Caco-2 (cell line): ENCODE measurements around the gene INPP4A. TPM values are rescaled to one million over a fixed set of nuclear protein-coding genes. Genes with fewer than 3 reads are reported as not detected.

Experiments used
- BruUV-seq: library from RNA; stranded (reverse); fragments of 400-500 nt; replicated peaks from 2 replicates; lab custom pipeline; 2021; lab: Mats Ljungman, UMichigan
- CTCF ChIA-PET: fragments of 300-600 bp; sonication (Branson Sonifier 250); formaldehyde crosslinking; loops from one replicate; lab custom pipeline; 2022; ENCODE audit warnings: antibody characterized with exemption; lab: Charles Lee
- POLR2A ChIA-PET: fragments of 300-600 bp; sonication (Branson Sonifier 250); formaldehyde crosslinking; loops from one replicate; lab custom pipeline; 2022; ENCODE audit warnings: antibody characterized with exemption; lab: Charles Lee
- DNase-seq, 2 experiments: peaks; one replicate each; pipeline versions ENCODE4 v3.0.0 to v3.0.0-alpha.2; 2020 to 2022
- H3K27me3 ChIP-seq: replicated peaks from 2 replicates; pipeline ENCODE4 v1.6.0; 2011; ENCODE audit warnings: low read length; ENCODE audit not compliant: control insufficient read depth, insufficient read depth
- H3K36me3 ChIP-seq: 2 replicates; pipeline ENCODE4 v1.5.1; 2011; ENCODE audit warnings: low read length; ENCODE audit not compliant: control insufficient read depth, insufficient read depth
- H3K4me1 ChIP-seq: fragments of 250-450 bp; sonication (Bioruptor Pico); 2 replicates; pipeline ENCODE4 v1.5.1; 2020; ENCODE audit warnings: mild to moderate bottlenecking
- H3K4me3 ChIP-seq: 2 replicates; pipeline ENCODE4 v1.5.1; 2011; ENCODE audit warnings: low read depth, mild to moderate bottlenecking, control low read depth, low read length
- H3K9me3 ChIP-seq: fragments of 250-450 bp; sonication (Bioruptor Pico); 2 replicates; pipeline ENCODE4 v1.5.1; 2020; ENCODE audit warnings: mild to moderate bottlenecking, moderate library complexity
- H3K27ac Mint-ChIP-seq: one replicate; pipeline ENCODE4 v1.8.0; 2022; ENCODE audit warnings: mixed read lengths; ENCODE audit not compliant: unreplicated experiment
- H3K27me3 Mint-ChIP-seq: one replicate; pipeline ENCODE4 v1.8.0; 2022; ENCODE audit warnings: mixed read lengths; ENCODE audit not compliant: insufficient read depth, unreplicated experiment
- H3K36me3 Mint-ChIP-seq: one replicate; pipeline ENCODE4 v1.8.0; 2022; ENCODE audit warnings: mild to moderate bottlenecking, mixed read lengths; ENCODE audit not compliant: insufficient read depth, unreplicated experiment
- H3K4me1 Mint-ChIP-seq: one replicate; pipeline ENCODE4 v1.8.0; 2022; ENCODE audit warnings: low read depth, mixed read lengths; ENCODE audit not compliant: unreplicated experiment
- H3K4me3 Mint-ChIP-seq: one replicate; pipeline ENCODE4 v1.8.0; 2022; ENCODE audit warnings: mild to moderate bottlenecking, moderate library complexity, mixed read lengths; ENCODE audit not compliant: unreplicated experiment
- H3K9me3 Mint-ChIP-seq: one replicate; pipeline ENCODE4 v1.8.0; 2022; ENCODE audit warnings: mixed read lengths; ENCODE audit not compliant: unreplicated experiment
- CTCF ChIP-seq, 2 experiments: fragments of 200-600 bp in 1 of 2; IDR thresholded peaks; 1 replicate in 1 of 2; 2 replicates in 1 of 2; pipeline versions ENCODE4 v1.5.1 to v1.8.0; 2011 to 2022; ENCODE audit warnings: antibody characterized with exemption in 1 of 2, control low read depth in 1 of 2, inconsistent platforms in 1 of 2, low read depth in 1 of 2, low read length in 1 of 2, mild to moderate bottlenecking in 1 of 2, moderate library complexity in 1 of 2; ENCODE audit not compliant: insufficient read depth in 1 of 2, severe bottlenecking in 1 of 2, unreplicated experiment in 1 of 2
- intact Hi-C: fragments of 100-400 bp; cut with micrococcal nuclease; formaldehyde crosslinking; loops from one replicate; pipeline ENCODE4 v1.10.0; 2022; ENCODE audit not compliant: unreplicated experiment
- total RNA-seq: library from RNA; stranded (reverse); gene quantifications from 2 replicates; pipeline ENCODE4 v1.2.3, GENCODE V29; 2022

The INPP4A gene
- total RNA-seq, 1 experiment from 2014 or later = 26.3 TPM

GRCh38 chr2:98484121-98484557 is 39.5 kb downstream of the INPP4A start:
- no peaks in the 10 kb centered on the region for H3K9me3 ChIP-seq
- no peak overlapping the region for H3K4me3 ChIP-seq
- intact Hi-C loops = no loop called here
- no peak for TF ChIP-seq CTCF (IDR thresholded peaks at IDR 0.05; ENCODE audit: insufficient read depth in 1 of 2, low read depth in 1 of 2, low read length in 1 of 2, severe bottlenecking in 1 of 2, unreplicated experiment in 1 of 2)
- peak; percentile 66 to 76 for DNase-seq
- H3K4me1 ChIP-seq = peaks cover 21% of the 10 kb centered on the region
- peaks cover 7% of the 10 kb centered on the region for H3K9me3 Mint-ChIP-seq
- H3K4me3 Mint-ChIP-seq = peak overlapping the region; percentile 43
- no TSS peak for BruUV-seq
- H3K36me3 ChIP-seq = no peaks in the 10 kb centered on the region
- no peaks in the 10 kb centered on the region for H3K27me3 ChIP-seq
- ChIA-PET CTCF (interaction anchor here (1.0 kb wide), 1 partner anchor 125 kb away, joined by 4 read pairs; the partner anchor contains the start of genes COA5 and UNC50), POLR2A (interaction anchor here (0.5 to 0.6 kb wide), 2 partner anchors 40 to 658 kb away, joined by 3 to 5 read pairs; partner anchors contain the start of genes C2orf15 and INPP4A)
- peaks cover 19% of the 10 kb centered on the region for H3K4me1 Mint-ChIP-seq
- peaks cover 6% of the 10 kb centered on the region for H3K36me3 Mint-ChIP-seq
- H3K27ac Mint-ChIP-seq = peak overlapping the region; percentile 82
- no peaks in the 10 kb centered on the region for H3K27me3 Mint-ChIP-seq

GRCh38 chr2:98484652-98485452 is 40.2 kb downstream of the INPP4A start:
- Histone ChIP-seq H3K4me1 (peaks cover 21% of the 10 kb centered on the region), H3K9me3 (no peaks in the 10 kb centered on the region), H3K27me3 (no peaks in the 10 kb centered on the region), H3K4me3 (no peak overlapping the region), H3K36me3 (no peaks in the 10 kb centered on the region)
- Mint-ChIP-seq H3K27ac (peak overlapping the region; percentile 82), H3K36me3 (peaks cover 6% of the 10 kb centered on the region), H3K27me3 (no peaks in the 10 kb centered on the region), H3K4me3 (no peak overlapping the region), H3K4me1 (peaks cover 19% of the 10 kb centered on the region), H3K9me3 (peaks cover 7% of the 10 kb centered on the region)
- CTCF ChIA-PET = interaction anchor here (1.0 kb wide), 1 partner anchor 124 kb away, joined by 4 read pairs; the partner anchor contains the start of genes COA5 and UNC50
- TF ChIP-seq CTCF (IDR thresholded peaks at IDR 0.05; ENCODE audit: insufficient read depth in 1 of 2, low read depth in 1 of 2, low read length in 1 of 2, severe bottlenecking in 1 of 2, unreplicated experiment in 1 of 2) = no peak
- no peak for DNase-seq
- POLR2A ChIA-PET = interaction anchor here (0.5 kb wide), 1 partner anchor 657 kb away, joined by 3 read pairs; the partner anchor contains the start of gene C2orf15
- BruUV-seq = no TSS peak
- intact Hi-C loops = no loop called here

GRCh38 chr2:98485453-98485755 is 40.7 kb downstream of the INPP4A start:
- ChIA-PET POLR2A (no interaction called here), CTCF (no interaction called here)
- H3K36me3 ChIP-seq = no peaks in the 10 kb centered on the region
- Mint-ChIP-seq H3K9me3 (peaks cover 7% of the 10 kb centered on the region), H3K27me3 (no peaks in the 10 kb centered on the region), H3K36me3 (peaks cover 6% of the 10 kb centered on the region), H3K27ac (no peak overlapping the region), H3K4me1 (peaks cover 19% of the 10 kb centered on the region), H3K4me3 (no peak overlapping the region)
- intact Hi-C loops = no loop called here
- no peaks in the 10 kb centered on the region for H3K9me3 ChIP-seq
- DNase-seq = no peak
- TF ChIP-seq CTCF (IDR thresholded peaks at IDR 0.05; ENCODE audit: insufficient read depth in 1 of 2, low read depth in 1 of 2, low read length in 1 of 2, severe bottlenecking in 1 of 2, unreplicated experiment in 1 of 2) = no peak
- no peaks in the 10 kb centered on the region for H3K27me3 ChIP-seq
- no peak overlapping the region for H3K4me3 ChIP-seq
- H3K4me1 ChIP-seq = peaks cover 21% of the 10 kb centered on the region
- BruUV-seq = no TSS peak
